NCI-H2107 treated with DMSO at 0.1 percent for 48 hours (cell line): Measurements from ENCODE around the gene UBE2L3.
"Not testable (repeated sequence)": the region's sequence is repeated elsewhere in the genome, so short reads cannot be mapped to it uniquely, and the experiment has no call there.

Source experiments
- DNase-seq: peaks from one replicate; lab custom pipeline; 2025; ENCODE audit not compliant: unreplicated experiment; lab: John Stamatoyannopoulos, UW

UBE2L3 gene

DNA sequence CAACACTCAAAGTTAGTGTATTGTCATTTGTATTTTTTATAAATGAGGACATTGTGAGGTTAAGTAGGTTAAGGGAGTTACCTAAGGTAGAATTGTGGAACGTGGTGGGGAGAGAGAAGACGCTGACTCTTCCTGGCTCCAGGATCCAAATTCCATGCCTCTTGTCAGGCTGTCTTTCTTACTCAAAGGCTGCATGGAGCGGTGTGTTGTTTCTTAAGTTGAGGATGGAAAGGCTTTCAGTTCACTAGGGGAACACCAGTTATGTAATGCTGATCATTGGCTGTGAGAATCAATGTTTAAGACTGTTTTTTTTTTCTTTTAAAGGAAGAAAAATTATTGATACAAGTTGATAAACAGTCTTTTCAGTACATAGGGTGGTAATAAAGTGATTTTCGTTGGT, 2.9 kb downstream of the UBE2L3 start:
- no peak for DNase-seq

- DNase-seq, result no peak
Measured at GRCh38 chr22:21571679-21572078, 4.2 kb downstream of the UBE2L3 start.

GRCh38 chr22:21573293-21573734, 5.8 kb downstream of the UBE2L3 start:
- DNase-seq, result no peak

GRCh38 chr22:21573750-21574494, 6.4 kb downstream of the UBE2L3 start:
- DNase-seq, result no peak

DNA sequence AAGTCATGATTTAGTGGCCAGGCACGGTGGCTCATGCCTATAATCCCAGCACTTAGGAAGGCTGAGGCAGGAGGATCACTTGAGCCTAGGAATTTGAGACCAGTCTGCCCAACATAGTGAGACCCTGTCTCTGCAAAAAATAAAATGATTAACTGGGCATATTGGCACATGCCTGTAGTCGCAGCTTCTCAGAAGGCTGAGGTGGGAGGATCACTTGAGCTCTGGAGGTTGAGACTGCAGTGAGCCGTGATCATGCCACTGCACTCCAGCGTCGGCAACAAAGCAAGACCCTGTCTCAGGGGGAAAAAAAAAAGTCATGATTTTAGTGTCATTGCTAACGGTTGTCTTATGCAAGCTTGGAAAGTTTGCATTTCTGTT, 11.9 kb downstream of the UBE2L3 start:
- no peak for DNase-seq

DNA sequence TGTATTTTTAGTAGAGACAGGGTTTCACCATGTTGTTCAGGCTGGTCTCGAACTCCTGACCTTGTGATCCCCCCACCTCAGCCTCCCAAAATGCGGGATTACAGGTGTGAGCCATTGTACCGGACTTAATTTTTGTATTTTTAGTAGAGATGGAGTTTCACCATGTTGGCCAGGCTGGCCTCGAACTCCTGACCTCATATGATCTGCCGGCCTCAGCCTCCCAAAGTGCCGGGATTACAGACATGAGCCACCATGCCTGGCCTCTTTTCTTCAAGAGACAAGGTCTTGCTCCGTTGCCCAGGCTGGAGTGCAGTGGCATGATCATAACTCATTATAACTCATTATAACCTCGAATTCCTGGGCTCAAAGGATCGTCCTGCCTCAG, 13.1 kb downstream of the UBE2L3 start:
- not testable (repeated sequence) for DNase-seq

GRCh38 chr22:21581009-21581713, 13.6 kb downstream of the UBE2L3 start:
- not testable (repeated sequence) for DNase-seq

DNA sequence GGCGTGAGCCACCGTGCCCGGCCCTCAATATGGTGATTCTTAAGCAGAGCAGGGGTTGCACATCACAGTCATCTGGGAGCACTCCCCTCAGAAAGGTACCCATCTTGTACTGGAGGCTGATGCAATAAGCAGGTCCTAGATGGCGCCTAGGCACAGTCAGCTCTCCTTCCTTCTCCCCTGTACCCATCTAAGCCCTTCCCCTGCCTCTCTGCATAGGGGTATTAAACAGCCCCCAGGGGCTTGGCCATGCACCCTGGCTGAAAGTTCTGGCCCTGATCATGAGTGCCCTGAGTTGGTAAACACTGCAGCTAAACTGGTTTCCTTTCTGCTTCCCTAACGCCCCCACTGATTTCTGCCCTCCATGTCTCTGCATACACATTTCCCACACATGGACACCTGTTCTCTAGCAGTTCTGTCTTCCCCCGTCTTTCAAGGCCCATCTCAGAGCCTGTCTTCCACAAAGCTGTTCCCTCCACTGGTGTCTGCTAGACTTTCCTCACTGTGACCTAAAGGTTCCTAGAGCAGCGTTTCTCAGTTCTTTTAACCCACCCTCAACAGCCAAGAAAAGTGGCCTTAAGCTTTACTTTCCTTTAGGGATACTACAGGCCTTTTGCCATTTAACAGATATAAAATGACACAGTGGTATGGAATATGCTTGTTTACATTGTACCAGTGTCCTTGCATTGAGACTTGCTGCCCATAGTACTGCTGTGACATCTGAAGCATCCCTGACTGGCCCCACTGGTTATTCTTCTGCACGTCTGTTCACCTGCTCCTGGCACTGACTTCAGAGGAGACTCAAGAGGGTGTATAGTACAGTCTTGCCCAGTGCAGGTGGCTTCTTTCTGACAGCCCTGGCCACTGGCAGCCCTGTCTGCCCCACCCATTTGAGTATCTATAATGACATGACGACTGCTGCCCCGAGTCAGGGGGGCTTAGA, 15.6 kb downstream of the UBE2L3 start:
- DNase-seq, result no peak

DNA sequence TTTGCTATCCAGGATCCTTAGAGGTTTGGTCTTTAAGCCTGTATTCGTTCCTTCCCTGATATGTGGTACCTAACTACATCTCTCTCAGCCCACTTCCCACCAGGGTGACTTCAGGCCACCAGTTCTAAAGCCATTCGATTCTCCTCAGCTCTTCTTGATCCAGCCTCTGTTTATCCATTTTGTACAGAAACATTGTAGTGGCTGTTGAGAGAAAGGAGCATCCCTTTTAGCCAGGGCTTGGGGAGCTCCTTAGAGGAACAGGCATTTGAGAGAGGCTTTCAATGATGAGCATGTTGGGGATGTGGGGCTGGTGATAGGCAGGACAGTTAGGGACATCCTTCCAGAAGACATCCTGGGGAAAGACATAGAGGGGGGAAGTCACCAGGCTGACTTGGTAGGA, 17.9 kb downstream of the UBE2L3 start:
- DNase-seq, result no peak

DNA sequence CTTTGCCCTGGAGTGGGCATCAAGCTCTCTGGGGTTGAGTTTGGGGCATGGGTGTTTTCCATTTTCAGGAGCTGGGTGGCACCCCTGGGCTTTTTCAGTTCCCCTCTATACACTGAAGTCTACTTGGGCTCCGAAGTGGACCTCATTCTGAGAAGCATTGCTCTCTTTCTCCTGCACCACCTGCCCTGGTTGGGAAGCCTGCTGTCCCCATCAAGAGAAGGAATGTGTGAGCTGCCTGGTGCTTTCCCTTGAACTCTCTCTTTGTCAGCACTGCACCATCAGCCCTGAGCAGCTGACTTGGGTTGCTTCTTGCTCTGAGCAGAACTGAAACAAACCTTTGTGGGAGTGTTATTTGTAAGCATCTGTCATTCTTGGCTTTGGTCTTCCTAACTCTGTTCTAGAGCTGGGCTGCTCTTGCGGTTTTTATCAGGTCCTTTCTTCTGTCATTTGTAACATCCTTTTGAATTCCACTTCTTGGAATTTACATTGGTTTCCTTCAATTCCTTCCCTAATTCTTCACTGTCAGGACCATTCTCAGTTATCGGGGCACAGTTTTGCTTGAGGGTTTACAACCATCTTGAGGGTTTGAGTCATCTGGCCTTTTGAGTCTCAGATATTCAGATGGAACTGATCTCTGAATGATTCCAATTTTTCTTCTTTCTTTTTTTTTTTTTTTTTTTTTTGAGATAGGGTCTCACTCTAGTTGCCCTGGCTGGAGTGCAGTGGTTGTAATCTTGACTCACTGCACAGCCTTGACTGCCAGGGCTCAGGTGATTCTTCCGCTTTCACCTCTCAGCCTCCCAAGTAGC, 20.5 kb downstream of the UBE2L3 start:
- DNase-seq, result no peak

DNA sequence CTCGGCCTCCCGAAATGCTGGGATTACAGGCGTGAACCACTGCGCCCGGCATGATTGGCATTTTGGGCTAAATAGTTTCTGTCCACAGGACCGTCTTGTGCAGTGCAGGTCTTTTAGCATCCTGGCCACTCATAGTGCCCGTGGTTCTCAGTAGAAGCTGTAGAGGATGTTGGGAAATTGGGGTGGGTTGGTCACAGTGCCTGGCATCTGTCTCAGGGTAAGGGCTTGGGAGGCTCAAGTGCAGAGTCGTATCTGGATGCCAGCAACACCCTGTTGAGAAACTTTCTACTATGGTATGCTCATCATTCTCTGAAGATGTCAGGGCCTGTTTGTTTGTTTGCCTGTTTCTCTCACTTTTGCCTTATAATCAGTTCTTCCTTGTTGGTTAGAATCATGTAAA, 21.9 kb downstream of the UBE2L3 start:
- no peak for DNase-seq

- no peak for DNase-seq
Measured at GRCh38 chr22:21590809-21591641, 23.5 kb downstream of the UBE2L3 start.

- DNase-seq, result no peak
Measured at GRCh38 chr22:21591695-21592094, 24.2 kb downstream of the UBE2L3 start.

DNA sequence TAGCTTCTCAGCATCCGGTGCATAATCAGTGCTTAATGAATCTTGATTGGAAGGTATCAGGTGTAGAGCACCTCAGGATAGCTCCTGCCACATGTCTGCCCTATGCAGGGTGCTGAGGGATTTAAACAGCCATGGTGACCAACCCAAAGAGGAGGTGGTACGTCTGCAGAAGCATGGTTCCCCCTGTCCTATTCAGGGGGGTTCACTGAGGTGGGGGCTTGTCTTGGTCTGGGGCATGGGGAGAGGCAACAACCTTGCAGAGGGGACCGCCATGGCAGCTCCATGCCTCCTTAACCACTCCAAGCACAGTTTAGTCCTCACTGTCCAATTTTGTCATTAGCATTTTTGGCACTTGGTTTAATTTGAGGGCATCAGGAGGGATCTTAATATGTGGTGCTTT, 24.9 kb downstream of the UBE2L3 start:
- DNase-seq, result no peak

GRCh38 chr22:21593406-21594232, 26.1 kb downstream of the UBE2L3 start:
- no peak for DNase-seq

GRCh38 chr22:21594865-21595452, 27.4 kb downstream of the UBE2L3 start:
- no peak for DNase-seq

DNA sequence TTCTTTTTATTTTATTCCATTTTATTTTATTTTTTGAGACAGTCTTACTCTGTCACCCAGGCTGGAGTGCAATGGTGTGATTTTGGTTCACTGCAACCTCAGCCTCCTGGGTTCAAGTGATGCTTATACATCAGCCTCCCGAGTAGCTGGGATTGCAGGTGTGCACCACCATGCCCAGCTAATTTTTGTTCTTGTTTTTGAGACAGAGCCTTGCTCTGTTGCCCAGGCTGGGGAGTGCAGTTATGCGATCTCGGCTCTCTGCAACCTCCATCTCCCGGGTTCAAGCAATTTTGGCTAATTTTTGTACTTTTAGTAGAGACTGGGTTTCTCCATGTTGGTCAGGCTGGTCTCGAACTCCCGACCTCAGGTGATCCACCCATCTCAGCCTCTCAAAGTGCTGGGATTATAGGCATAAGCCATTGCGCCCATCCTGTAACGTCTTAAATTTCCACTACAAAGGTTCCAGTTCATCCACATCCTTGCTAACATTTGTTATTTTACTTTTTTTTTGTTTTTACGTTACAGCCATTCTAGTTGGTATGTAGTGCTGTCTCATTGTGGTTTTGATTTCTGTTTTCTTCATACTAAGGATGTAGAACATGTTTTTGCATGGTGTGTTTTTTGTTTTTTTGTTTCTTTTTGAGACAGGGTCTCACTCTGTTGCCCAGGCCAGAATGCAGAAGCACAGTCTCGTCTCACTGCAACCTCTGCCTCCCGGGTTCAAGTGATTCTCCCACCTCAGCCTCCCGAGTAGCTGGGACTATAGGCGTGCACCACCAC, 29.0 kb downstream of the UBE2L3 start:
- not testable (repeated sequence) for DNase-seq

DNA sequence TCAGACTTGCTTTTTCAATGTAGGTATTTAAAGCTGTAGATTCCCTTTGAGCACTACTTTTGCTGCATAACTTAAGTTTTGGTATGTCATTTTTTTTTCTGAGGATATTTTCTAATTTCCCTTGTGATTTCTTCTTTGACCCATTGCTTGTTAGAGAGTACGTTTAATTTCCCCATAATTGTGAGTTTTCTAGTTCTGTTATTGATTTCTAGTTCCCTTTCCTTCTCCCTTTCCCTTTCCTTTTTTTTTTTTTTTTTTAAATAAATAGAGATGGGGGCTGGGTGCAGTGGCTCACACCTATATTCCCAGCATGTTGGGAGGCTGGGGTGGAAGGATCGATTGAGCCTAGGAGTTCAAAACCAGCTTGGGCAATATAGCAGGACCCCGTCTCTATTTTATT, 30.8 kb downstream of the UBE2L3 start:
- DNase-seq, result no peak
